ENCODE measurements around the gene FGF14. TPM values are rescaled to one million over a fixed set of nuclear protein-coding genes. Genes with fewer than 3 reads are reported as not detected.

FGF14 gene
- total RNA-seq, 1 donor from 2014 or later = not detected

DNA sequence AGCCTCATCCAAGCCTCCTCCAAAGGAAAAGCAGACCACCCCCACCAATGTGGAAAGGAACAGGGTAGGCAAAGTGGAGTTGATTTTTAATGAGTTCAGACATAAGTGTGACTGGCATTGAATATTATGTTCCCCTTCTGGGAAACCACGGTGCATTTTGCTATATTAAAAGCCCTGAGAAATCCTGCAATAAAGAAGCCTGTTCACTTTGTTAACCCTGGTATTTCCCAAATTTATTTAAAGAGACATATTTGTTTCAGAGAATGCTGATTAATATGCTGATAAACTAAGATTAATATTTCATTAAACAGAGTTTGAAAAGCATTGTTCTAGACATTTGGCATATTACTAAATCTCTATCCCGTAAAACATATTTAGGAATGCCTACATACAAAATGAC is 151.4 kb downstream of the FGF14 start:
- TF ChIP-seq, protein P1, sequence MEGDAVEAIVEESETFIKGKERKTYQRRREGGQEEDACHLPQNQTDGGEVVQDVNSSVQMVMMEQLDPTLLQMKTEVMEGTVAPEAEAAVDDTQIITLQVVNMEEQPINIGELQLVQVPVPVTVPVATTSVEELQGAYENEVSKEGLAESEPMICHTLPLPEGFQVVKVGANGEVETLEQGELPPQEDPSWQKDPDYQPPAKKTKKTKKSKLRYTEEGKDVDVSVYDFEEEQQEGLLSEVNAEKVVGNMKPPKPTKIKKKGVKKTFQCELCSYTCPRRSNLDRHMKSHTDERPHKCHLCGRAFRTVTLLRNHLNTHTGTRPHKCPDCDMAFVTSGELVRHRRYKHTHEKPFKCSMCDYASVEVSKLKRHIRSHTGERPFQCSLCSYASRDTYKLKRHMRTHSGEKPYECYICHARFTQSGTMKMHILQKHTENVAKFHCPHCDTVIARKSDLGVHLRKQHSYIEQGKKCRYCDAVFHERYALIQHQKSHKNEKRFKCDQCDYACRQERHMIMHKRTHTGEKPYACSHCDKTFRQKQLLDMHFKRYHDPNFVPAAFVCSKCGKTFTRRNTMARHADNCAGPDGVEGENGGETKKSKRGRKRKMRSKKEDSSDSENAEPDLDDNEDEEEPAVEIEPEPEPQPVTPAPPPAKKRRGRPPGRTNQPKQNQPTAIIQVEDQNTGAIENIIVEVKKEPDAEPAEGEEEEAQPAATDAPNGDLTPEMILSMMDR (IDR thresholded peaks at IDR 0.05; ENCODE audit: insufficient read depth, low read length, poor library complexity, severe bottlenecking) = no peak
- DNase-seq (ENCODE audit: low read depth) = no peak
- no peaks in the 10 kb centered on the region for H3K36me3 ChIP-seq (ENCODE audit: control insufficient read depth, insufficient read depth, low read length)
- no peak overlapping the region for H3K4me3 ChIP-seq (ENCODE audit: low read depth, low read length)
- no peaks in the 10 kb centered on the region for H3K27me3 ChIP-seq (ENCODE audit: control insufficient read depth, insufficient read depth, low read length)

DNA sequence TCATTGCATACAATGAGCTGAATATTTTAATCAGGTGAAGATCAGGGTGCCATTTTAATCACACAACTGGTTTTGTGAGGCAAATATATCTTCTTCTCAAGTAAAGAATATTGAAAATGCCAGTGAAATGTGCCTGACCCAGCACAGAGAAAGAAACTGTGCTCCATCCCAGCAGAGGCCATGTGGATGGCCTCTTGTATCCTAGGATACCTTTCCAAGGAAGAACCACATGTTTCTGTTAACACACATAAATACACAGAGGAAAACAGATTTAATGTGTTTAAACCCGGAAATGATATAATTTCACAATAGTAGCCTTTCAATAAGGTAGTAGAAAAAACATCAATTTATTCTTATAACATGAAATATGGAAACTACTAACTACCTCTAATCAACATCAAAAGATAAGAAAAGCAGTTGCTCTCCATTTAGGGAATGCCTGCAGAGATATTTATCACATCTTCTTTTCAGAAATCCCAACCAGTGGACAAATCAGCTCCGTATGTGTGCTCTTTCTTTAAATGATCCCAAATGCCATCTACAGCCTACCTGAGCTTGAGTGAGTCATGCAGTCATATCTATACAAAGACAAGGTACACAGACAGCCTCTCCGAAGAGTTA is 157.1 kb downstream of the FGF14 start:
- DNase-seq (ENCODE audit: low read depth) = no peak
- Histone ChIP-seq H3K36me3 (ENCODE audit: control insufficient read depth, insufficient read depth, low read length) (no peaks in the 10 kb centered on the region), H3K4me3 (ENCODE audit: low read depth, low read length) (no peak overlapping the region), H3K27me3 (ENCODE audit: control insufficient read depth, insufficient read depth, low read length) (no peaks in the 10 kb centered on the region)
- TF ChIP-seq, protein P1 (IDR thresholded peaks at IDR 0.05; ENCODE audit: insufficient read depth, low read length, poor library complexity, severe bottlenecking) = no peak

DNA sequence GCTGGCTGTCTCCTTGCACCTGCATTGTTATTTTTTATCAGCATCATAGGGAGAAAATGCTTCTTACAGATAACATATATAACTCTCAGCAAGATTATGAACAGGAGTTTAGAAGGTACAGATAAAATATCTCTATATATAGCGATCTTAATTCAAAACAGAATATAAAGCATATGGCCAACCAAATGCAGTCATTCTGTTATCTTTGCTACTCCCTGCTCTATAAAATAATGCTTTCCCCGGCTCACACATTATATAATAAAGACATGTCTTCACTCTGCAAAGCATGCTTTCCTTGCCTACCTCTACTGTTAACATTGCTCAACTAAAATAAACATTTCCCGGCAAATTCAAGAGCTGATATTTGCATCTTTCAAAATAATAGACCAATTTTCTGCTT is 161.7 kb downstream of the FGF14 start:
- TF ChIP-seq, protein P1 (IDR thresholded peaks at IDR 0.05; ENCODE audit: insufficient read depth, low read length, poor library complexity, severe bottlenecking) = no peak
- H3K4me3 ChIP-seq (ENCODE audit: low read depth, low read length) = no peak overlapping the region
- DNase-seq (ENCODE audit: low read depth) = no peak
- H3K36me3 ChIP-seq (ENCODE audit: control insufficient read depth, insufficient read depth, low read length) = no peaks in the 10 kb centered on the region
- no peaks in the 10 kb centered on the region for H3K27me3 ChIP-seq (ENCODE audit: control insufficient read depth, insufficient read depth, low read length)

DNA sequence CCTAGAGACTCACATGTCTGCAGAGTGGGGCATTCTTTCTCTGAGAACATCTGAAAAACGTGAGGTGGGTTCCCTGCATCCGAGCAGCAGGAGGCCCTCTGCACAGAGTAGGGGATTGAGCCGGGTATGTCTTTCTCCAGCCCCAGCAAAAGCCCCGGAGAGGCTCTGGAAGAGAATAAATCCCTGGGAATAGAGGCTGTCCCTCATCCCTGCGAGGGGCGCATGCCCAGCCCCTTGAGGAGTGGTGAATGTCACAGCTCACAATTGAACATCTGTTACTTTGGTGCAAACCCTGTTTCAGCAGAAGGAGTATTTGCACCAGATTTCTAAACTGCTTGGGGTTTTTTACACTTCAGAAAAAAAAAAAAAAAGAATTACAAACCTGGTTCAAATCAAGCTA is 164.6 kb downstream of the FGF14 start:
- H3K4me3 ChIP-seq (ENCODE audit: low read depth, low read length) = no peak overlapping the region
- H3K36me3 ChIP-seq (ENCODE audit: control insufficient read depth, insufficient read depth, low read length) = no peaks in the 10 kb centered on the region
- no peaks in the 10 kb centered on the region for H3K27me3 ChIP-seq (ENCODE audit: control insufficient read depth, insufficient read depth, low read length)
- TF ChIP-seq, protein P1 (IDR thresholded peaks at IDR 0.05; ENCODE audit: insufficient read depth, low read length, poor library complexity, severe bottlenecking) = no peak
- DNase-seq (ENCODE audit: low read depth) = no peak

DNA sequence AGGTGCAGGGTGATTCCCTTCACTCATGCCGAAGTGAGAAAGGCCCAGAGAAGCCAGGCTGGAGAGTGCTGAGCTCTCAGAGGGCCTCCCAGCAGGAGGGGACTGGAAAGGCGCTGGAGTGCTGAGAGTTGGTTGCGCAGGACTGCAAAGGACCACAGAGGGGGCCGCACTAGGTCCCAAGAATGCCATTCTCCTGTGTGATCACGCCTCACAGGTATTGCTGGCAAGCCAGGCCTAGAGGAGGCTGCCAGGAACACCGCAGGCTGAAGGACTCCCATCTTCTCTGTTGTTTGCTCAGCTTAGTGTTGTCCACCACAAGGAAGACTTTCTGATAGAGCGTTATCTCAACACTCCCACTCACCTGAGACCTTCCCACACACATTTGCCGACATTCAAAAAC is 165.0 kb downstream of the FGF14 start:
- no peaks in the 10 kb centered on the region for H3K27me3 ChIP-seq (ENCODE audit: control insufficient read depth, insufficient read depth, low read length)
- TF ChIP-seq, protein P1 (IDR thresholded peaks at IDR 0.05; ENCODE audit: insufficient read depth, low read length, poor library complexity, severe bottlenecking) = no peak
- DNase-seq (ENCODE audit: low read depth) = no peak
- no peaks in the 10 kb centered on the region for H3K36me3 ChIP-seq (ENCODE audit: control insufficient read depth, insufficient read depth, low read length)
- no peak overlapping the region for H3K4me3 ChIP-seq (ENCODE audit: low read depth, low read length)

DNA sequence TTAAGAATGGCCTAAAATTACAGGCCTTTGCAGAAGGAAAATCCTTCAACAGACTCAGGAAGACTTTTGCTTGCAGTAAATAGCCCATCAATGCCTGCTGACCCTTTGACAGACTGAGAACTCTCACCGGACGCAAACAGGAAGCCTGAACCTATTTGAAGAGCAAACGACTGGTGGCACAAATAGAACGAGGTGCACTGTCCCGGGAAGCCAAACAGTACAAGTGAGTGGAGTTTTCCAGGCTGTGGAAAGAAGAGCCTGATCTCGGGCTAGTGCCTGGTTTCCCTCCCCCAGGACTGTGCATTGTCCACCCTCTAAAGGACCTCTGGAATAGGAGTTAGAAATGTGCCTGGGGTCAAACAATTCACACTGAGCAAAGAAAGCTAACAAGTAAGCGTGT is 165.5 kb downstream of the FGF14 start:
- Histone ChIP-seq H3K27me3 (ENCODE audit: control insufficient read depth, insufficient read depth, low read length) (no peaks in the 10 kb centered on the region), H3K36me3 (ENCODE audit: control insufficient read depth, insufficient read depth, low read length) (no peaks in the 10 kb centered on the region), H3K4me3 (ENCODE audit: low read depth, low read length) (no peak overlapping the region)
- DNase-seq (ENCODE audit: low read depth) = no peak
- TF ChIP-seq, protein P1 (IDR thresholded peaks at IDR 0.05; ENCODE audit: insufficient read depth, low read length, poor library complexity, severe bottlenecking) = no peak
